GM21619 (cell line): ENCODE results near the gene MFRP.

Experiments used
- ATAC-seq: cut with Tn5 transposase; IDR thresholded peaks from one replicate; pipeline ENCODE4 v1.9.1; 2021; ENCODE audit not compliant: unreplicated experiment

MFRP gene

DNA sequence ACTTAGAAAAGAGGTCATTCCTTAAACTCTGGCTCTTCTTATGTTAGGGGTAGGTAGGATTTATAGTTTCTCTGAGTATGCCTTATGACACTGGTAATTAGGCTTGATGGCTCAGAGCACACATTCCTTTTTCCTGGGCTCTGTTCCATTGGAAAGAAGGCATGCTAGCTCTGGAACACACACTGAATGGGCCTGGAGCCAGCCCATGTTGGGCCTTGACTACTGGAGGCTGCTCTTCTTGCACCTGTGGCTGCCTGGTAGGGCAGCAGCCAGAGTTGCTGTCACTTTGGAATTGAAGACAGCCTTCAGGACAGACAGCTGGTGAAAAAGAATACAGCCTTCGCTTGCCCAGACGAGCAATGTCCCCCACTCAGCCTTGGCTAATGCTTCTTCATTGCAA is 47.8 kb downstream of the MFRP start:
- no peak for ATAC-seq

- ATAC-seq, result no peak
These were observed 48.6 kb downstream of the MFRP start for GRCh38 chr11:119297938-119298337.

DNA sequence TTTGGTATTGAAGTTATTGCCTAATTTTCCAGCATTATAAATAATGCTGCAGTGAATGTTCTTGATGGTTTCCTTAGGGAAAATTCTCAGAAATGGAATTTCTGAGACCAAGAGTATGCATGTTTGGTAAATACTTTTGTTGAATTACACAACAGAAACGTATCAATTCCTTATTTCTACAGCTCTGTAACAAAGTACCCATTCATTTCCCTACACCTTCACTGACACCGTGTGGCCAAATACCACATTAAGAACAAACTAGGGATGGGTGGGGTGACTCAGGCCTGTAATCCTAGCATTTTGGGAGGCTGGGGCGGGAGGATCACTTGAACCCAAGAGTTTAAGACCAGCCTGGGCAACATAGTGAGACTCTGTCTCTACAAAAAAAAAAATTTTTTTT is 51.3 kb downstream of the MFRP start:
- ATAC-seq, result no peak

- no peak for ATAC-seq
These were observed 53.0 kb downstream of the MFRP start for GRCh38 chr11:119293461-119293860.

DNA sequence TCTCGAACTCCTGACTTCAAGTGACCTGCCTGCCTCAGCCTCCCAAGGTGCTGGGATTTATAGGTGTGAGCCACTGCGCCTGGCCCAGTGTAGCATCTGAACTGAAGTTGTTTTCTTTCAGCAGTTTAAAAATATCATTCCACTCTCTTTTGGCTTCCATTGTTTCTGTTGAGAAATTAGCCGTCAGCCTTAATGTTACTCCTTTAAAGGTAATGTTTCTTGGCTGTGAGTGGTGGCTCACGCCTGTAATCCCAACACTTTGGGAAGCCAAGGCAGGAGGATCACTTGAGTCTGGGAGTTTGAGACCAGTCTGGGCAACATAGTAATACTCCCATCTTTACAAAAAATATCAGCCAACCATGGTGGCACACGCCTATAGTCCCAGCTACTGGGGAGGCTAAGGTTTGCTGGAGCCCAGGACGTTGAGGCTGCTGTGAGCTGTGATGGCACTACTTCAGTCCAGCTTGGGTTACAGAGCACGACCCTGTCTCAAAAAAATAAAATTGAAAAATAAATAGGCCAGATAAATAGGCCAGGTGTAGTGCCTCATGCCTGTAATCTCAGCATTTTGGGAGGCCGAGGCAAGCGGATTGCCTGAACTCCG is 55.5 kb downstream of the MFRP start:
- ATAC-seq, result no peak
